NB4 (cell line): ENCODE measurements around the gene CPEB3.

Experiments used
- CTCF ChIP-seq: IDR thresholded peaks from one replicate; pipeline ENCODE4 v1.5.1; 2012; ENCODE audit warnings: low read depth, low read length
- POLR2A ChIP-seq: IDR thresholded peaks from 2 replicates; pipeline ENCODE4 v1.6.1; 2011; ENCODE audit warnings: mild to moderate bottlenecking; ENCODE audit not compliant: insufficient read length; ENCODE audit errors: extremely low read depth
- TF ChIP-seq, protein P1 (sequence below): IDR thresholded peaks from 2 replicates; pipeline ENCODE4 v1.6.1; 2011; ENCODE audit warnings: low read depth, low read length

DNA sequence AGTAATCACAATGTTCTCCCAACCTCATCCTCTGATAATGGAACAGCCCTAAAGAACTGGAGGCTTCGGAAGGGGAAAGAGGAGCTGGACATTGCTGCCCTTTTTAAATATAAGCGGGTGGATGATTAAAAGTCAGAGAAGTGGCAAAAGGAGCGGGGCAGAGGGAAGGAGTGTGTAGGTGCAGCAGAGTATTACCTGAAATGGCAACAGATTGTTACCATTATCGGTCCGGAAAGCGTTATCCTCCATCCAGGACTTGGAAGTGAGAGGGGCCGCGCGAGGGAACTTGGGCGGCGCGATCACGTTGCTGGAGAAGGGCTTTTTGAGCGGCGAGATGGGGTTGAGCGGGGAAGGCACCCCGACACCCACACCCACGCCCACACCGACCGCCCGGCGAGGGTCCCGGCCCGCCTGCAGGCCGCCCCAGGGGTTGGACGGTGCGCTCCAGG, 51.7 kb downstream of the CPEB3 start:
- TF ChIP-seq, protein P1, sequence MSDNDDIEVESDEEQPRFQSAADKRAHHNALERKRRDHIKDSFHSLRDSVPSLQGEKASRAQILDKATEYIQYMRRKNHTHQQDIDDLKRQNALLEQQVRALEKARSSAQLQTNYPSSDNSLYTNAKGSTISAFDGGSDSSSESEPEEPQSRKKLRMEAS: no peak
- TF ChIP-seq CTCF (no peak), POLR2A (no peak)
